ENCODE data around the gene PDE6C.

Gene PDE6C

GRCh38 chr10:93707623-93708022 lies 95.3 kb downstream of the PDE6C start:
- no peak for DNase-seq

DNA sequence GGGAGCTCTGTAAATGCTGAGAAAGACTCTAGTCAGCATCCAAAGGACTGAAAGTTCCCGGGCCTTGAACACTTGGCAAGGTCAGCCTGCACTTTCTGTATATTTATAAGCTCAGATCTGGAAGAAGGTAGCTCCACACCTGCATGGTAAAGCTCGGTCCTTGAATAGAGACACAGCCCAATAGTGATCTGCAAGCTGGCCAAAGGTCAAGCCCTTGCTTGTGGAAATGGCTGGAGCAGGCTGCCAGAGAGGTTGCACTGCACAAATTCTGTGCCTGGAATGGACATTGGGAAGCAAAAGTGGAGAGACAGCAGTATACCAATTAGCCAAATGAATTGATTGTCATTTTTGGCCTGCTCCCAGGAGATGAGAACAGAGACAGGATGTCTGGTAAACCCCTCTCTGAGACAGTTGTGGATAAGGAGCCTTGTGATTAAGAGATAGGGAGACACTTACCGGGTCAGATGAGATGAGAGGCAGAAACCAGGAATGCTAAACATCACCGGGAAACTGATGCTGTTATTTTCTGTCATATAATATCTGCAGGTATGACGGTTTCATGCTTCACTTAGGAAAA lies 98.1 kb downstream of the PDE6C start:
- DNase-seq, result no peak

DNA sequence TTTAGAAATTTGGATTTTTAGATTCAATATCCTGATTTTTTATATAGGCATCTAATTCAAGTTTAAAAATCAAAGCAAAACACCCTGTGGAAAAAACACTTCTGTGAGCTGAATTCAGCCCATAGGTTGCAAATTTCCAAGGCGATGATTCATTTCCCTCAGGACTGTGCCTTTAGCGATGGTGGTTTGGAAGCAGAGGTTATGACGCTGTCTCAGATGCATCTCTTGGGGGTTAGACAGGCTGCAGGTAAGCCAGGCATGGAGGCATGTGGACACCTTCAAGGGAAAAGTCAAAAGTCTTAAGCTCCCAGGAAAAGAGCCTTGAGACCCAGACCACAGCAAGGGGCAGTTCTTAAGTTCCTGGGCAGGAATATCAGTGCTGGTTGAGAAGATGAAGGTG lies 99.6 kb downstream of the PDE6C start:
- no peak for DNase-seq

DNA sequence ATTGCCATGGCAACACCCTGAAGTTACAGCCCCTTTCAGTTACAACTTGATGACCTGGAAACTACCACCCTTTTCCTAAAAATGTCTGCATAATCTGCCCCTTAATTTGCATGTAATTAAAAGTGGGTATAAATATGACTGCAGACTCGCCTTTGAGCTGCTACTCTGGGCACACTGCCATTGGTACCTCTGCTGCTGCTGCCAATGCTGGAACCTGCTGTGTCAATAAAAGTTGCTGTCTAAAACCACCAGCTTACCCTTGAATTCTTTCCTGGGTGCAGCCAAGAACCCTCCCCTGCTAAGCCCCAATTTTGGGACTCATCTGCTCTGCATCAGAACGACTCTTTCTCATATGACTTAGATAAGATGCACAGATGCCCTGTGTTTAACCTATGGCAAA lies 100.3 kb downstream of the PDE6C start:
- no peak for DNase-seq

GRCh38 chr10:93715345-93715744 lies 103.0 kb downstream of the PDE6C start:
- no peak for DNase-seq
